Mucosa of descending colon (tissue), 3 donors: ENCODE measurements around the gene ARIH2. TPM values are rescaled to one million over a fixed set of nuclear protein-coding genes. Genes with fewer than 3 reads are reported as not detected.

Experiments
- ATAC-seq: fragments of 200-7000 bp; cut with Tn5 transposase; one replicate; pipeline ENCODE4 v1.9.1; 2020; ENCODE audit warnings: mild to moderate bottlenecking, moderate library complexity
- DNase-seq, 3 donors: peaks; one replicate each; pipeline ENCODE4 v3.0.0-alpha.2; 2020
- H3K36me3 ChIP-seq: fragments of 200-600 bp; one replicate; pipeline ENCODE4 v1.8.0; 2021; ENCODE audit warnings: low read depth, mild to moderate bottlenecking
- H3K4me1 ChIP-seq: fragments of 200-600 bp; one replicate; pipeline ENCODE4 v1.8.0; 2021; ENCODE audit warnings: low read depth, mild to moderate bottlenecking
- H3K4me3 ChIP-seq: fragments of 200-600 bp; one replicate; pipeline ENCODE4 v1.8.0; 2021; ENCODE audit warnings: mild to moderate bottlenecking
- H3K9me3 ChIP-seq: fragments of 200-600 bp; one replicate; pipeline ENCODE4 v1.8.0; 2021; ENCODE audit warnings: mild to moderate bottlenecking
- CTCF ChIP-seq: fragments of 200-600 bp; IDR thresholded peaks from one replicate; pipeline ENCODE4 v1.8.0; 2022; ENCODE audit warnings: antibody characterized with exemption, mild to moderate bottlenecking
- intact Hi-C, 2 donors: fragments of 100-400 bp; cut with DNase I in 1 of 2; cut with micrococcal nuclease in 1 of 2; formaldehyde crosslinking; loops; one replicate each; pipeline versions ENCODE4 v1.11.0 to v1.11.1; 2022; cut with DNase I, micrococcal nuclease
- total RNA-seq, 3 donors: library from RNA; stranded (reverse); fragmentation: NEBNext Ultra II Directional in 2 of 3; extraction: Animal tissue kit (Norgen Biotek cat#: 25700) in 2 of 3; gene quantifications; one replicate each; pipeline versions ENCODE4 v1.2.1 to v1.2.4, GENCODE V29; 2021 to 2023
- donor health status: DM: no; HTN: no; CAD: no; lungs with moderate emphysema.
- donor health status: DM: no; HTN: no; CAD: no.
- donor health status: DM: no; HTN: yes; CAD: no.

The ARIH2 gene
- total RNA-seq, 3 donors from 2014 or later, result 73.3 to 109 (median 82.1) TPM

GRCh38 chr3:48979451-48979850 lies 60.8 kb downstream of the ARIH2 start:
- intact Hi-C loops, result no loop called here
- H3K4me1 ChIP-seq, result peaks cover 3% of the 10 kb centered on the region
- no peak for DNase-seq
- peaks cover 16% of the 10 kb centered on the region for H3K36me3 ChIP-seq
- H3K9me3 ChIP-seq, result no peaks in the 10 kb centered on the region
- no peak for TF ChIP-seq CTCF
- no peak overlapping the region for H3K4me3 ChIP-seq
- ATAC-seq, result no peak

- DNase-seq (no peak), ATAC-seq (no peak)
- peaks cover 12% of the 10 kb centered on the region for H3K36me3 ChIP-seq
- peaks cover 3% of the 10 kb centered on the region for H3K4me1 ChIP-seq
- intact Hi-C loops, result no loop called here
- H3K9me3 ChIP-seq, result no peaks in the 10 kb centered on the region
- TF ChIP-seq CTCF, result no peak
- no peak overlapping the region for H3K4me3 ChIP-seq
Observed at GRCh38 chr3:48980295-48980694, 61.7 kb downstream of the ARIH2 start.

GRCh38 chr3:48982016-48982415 lies 63.4 kb downstream of the ARIH2 start:
- DNase-seq (no peak), ATAC-seq (no peak)
- TF ChIP-seq CTCF, result no peak
- H3K4me1 ChIP-seq, result peaks cover 3% of the 10 kb centered on the region
- intact Hi-C loops, result no loop called here
- no peaks in the 10 kb centered on the region for H3K9me3 ChIP-seq
- H3K4me3 ChIP-seq, result no peak overlapping the region
- peaks cover 12% of the 10 kb centered on the region for H3K36me3 ChIP-seq

GRCh38 chr3:48982686-48983085 lies 64.0 kb downstream of the ARIH2 start:
- no peak for TF ChIP-seq CTCF

GRCh38 chr3:48983096-48983495 lies 64.5 kb downstream of the ARIH2 start:
- intact Hi-C loops, result no loop called here
- Histone ChIP-seq H3K9me3 (no peaks in the 10 kb centered on the region), H3K36me3 (peaks cover 12% of the 10 kb centered on the region), H3K4me3 (no peak overlapping the region), H3K4me1 (peaks cover 3% of the 10 kb centered on the region)
- DNase-seq (no peak), ATAC-seq (no peak)
- no peak for TF ChIP-seq CTCF

More at GRCh38 chr3:48982686-48983085, 64.0 kb downstream of the ARIH2 start:
- no peak for DNase-seq
- peaks cover 12% of the 10 kb centered on the region for H3K36me3 ChIP-seq
- ATAC-seq, result no peak
- H3K9me3 ChIP-seq, result no peaks in the 10 kb centered on the region
- intact Hi-C loops, result no loop called here
- no peak overlapping the region for H3K4me3 ChIP-seq
- peaks cover 3% of the 10 kb centered on the region for H3K4me1 ChIP-seq

GRCh38 chr3:48984663-48985062 lies 66.0 kb downstream of the ARIH2 start:
- no peaks in the 10 kb centered on the region for H3K9me3 ChIP-seq
- DNase-seq (no peak), ATAC-seq (no peak)
- no peak for TF ChIP-seq CTCF
- H3K4me3 ChIP-seq, result no peak overlapping the region
- peaks cover 8% of the 10 kb centered on the region for H3K36me3 ChIP-seq
- intact Hi-C loops, result no loop called here
- peaks cover 12% of the 10 kb centered on the region for H3K4me1 ChIP-seq
